A549 (cell line): ENCODE data around the gene ALG12.
A peak's percentile ranks its signal among the peaks of the same experiment; 100 is the strongest.

Experiments used
- JUN ChIP-seq, 2 experiments: fragments of >200 bp; sonication (Bioruptor Twin); formaldehyde crosslinking; IDR thresholded peaks; 2 replicates in 1 of 2; 3 replicates in 1 of 2; pipeline ENCODE4 v1.6.1; 2016 to 2017
- POLR2A ChIP-seq: IDR thresholded peaks from 2 replicates; pipeline ENCODE4 v1.6.1; 2012; ENCODE audit warnings: mild to moderate bottlenecking, low read length
- RFX5 ChIP-seq: fragments of 450-650 bp; IDR thresholded peaks from 2 replicates; pipeline ENCODE4 v1.7.1; 2014; ENCODE audit warnings: antibody characterized with exemption, mild to moderate bottlenecking, moderate library complexity
- TP53 ChIP-seq: fragments of 250-450 bp; sonication (Bioruptor Pico); IDR thresholded peaks from 2 replicates; pipeline ENCODE4 v1.5.0; 2021; ENCODE audit warnings: mild to moderate bottlenecking, moderate library complexity
- ZC3H11A ChIP-seq: fragments of 450-650 bp; IDR thresholded peaks from 2 replicates; pipeline ENCODE4 v1.6.1; 2014; ENCODE audit warnings: antibody characterized with exemption, mild to moderate bottlenecking
- TF ChIP-seq, protein P1 (sequence below): IDR thresholded peaks from 2 replicates; pipeline ENCODE4 v1.6.1; 2012
- TF ChIP-seq, protein P2 (sequence below): fragments of >200 bp; sonication (Bioruptor Twin); formaldehyde crosslinking; IDR thresholded peaks from 3 replicates; pipeline ENCODE4 v1.5.1; 2016

DNA sequence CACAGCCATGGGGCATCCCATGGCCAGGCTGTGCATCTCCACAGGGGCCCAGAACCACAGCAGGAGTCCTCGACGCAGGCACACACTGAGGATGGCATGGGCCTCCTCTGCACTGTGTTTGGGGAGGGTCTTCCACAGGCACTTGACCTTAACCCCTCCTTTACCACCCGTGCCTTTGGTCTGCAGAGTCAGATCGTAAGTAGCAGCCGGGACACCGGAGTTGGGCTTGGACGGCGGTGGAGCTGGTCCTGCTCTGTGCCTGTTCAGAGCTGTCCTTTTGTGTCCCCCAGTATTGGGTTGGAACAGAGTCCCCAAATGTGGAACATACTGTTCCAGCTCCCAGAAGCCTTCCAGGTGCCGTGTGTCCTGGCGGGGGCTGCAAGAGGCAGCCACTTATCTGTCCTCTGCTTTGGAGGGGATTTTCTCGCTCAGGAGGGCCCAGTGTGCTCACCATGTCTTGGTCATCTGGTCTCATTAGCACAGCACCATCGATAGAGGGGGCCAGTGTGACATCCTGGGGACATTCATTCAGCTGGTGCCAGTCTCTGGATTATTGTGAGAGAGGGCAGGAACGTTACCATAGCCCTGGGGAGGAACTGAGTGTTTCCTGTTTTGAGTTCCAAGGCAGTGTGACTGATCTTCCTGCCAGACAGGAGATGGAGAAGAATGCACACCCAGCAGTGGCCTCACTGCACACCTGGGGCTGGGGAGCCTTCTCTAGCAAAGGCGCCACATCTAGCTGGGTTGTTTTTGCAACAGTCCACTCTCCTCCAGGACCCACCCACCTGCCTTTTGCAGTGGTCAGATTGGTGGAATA, 12.6 kb upstream of the ALG12 start:
- TF ChIP-seq ZC3H11A (no peak), RFX5 (no peak), JUN (IDR thresholded peaks at IDR 0.05) (no peak), POLR2A (no peak), TP53 (CRISPR knock-in tag) (no peak)
- TF ChIP-seq, protein P1, sequence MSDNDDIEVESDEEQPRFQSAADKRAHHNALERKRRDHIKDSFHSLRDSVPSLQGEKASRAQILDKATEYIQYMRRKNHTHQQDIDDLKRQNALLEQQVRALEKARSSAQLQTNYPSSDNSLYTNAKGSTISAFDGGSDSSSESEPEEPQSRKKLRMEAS, result no peak
- TF ChIP-seq, protein P2, sequence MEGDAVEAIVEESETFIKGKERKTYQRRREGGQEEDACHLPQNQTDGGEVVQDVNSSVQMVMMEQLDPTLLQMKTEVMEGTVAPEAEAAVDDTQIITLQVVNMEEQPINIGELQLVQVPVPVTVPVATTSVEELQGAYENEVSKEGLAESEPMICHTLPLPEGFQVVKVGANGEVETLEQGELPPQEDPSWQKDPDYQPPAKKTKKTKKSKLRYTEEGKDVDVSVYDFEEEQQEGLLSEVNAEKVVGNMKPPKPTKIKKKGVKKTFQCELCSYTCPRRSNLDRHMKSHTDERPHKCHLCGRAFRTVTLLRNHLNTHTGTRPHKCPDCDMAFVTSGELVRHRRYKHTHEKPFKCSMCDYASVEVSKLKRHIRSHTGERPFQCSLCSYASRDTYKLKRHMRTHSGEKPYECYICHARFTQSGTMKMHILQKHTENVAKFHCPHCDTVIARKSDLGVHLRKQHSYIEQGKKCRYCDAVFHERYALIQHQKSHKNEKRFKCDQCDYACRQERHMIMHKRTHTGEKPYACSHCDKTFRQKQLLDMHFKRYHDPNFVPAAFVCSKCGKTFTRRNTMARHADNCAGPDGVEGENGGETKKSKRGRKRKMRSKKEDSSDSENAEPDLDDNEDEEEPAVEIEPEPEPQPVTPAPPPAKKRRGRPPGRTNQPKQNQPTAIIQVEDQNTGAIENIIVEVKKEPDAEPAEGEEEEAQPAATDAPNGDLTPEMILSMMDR, result peak; percentile 37; the same call in 2 of the 3 replicates
